OCI-LY3 (cell line): ENCODE results near the gene ANLN.

Source experiments
- CTCF ChIP-seq: fragments of 200-600, 300-600 bp; sonication (generic); IDR thresholded peaks from 2 replicates; pipeline ENCODE4 v1.5.1; 2014; ENCODE audit warnings: antibody characterized with exemption, low read length, low read depth
- EZH2phosphoT487 ChIP-seq: fragments of 200-600 bp; shearing (Covaris generic); IDR thresholded peaks from 2 replicates; pipeline ENCODE4 v1.6.1; 2018; ENCODE audit warnings: antibody characterized with exemption, mixed run types, low read depth

GRCh38 chr7:36390199-36391090, 783 bp downstream of the ANLN start:
- TF ChIP-seq CTCF (no peak), EZH2phosphoT487 (no peak)
